Tibial nerve (tissue), 4 donors: ENCODE data around the gene UBE2H. TPM values are rescaled to one million over a fixed set of nuclear protein-coding genes. Genes with fewer than 3 reads are reported as not detected.

Experiments used
- DNase-seq, 2 donors: peaks; one replicate each; pipeline ENCODE4 v3.0.0-alpha.2; 2019; ENCODE audit warnings: low spot score in 2 of 2
- H3K27ac ChIP-seq, 4 donors: fragments of 200-600 bp; sonication (generic) in 3 of 4; one replicate each; pipeline ENCODE4 v1.5.1; 2017 to 2019; ENCODE audit warnings: mild to moderate bottlenecking in 1 of 4
- H3K27me3 ChIP-seq, 2 donors: fragments of 200-600 bp; sonication (generic) in 1 of 2; one replicate each; pipeline versions ENCODE4 v1.5.1 to v1.6.0; 2017 to 2019
- H3K36me3 ChIP-seq, 3 donors: fragments of 200-600 bp; sonication (generic); one replicate each; pipeline ENCODE4 v1.5.1; 2018 to 2019
- H3K4me1 ChIP-seq, 4 donors: fragments of 200-600 bp; sonication (generic) in 3 of 4; one replicate each; pipeline ENCODE4 v1.5.1; 2017 to 2019
- H3K4me3 ChIP-seq, 4 donors: fragments of 200-600 bp; sonication (generic) in 3 of 4; one replicate each; pipeline ENCODE4 v1.5.1; 2017 to 2019; ENCODE audit warnings: mild to moderate bottlenecking in 1 of 4, moderate library complexity in 1 of 4
- H3K9me3 ChIP-seq, 4 donors: fragments of 200-600 bp; sonication (generic) in 3 of 4; one replicate each; pipeline ENCODE4 v1.5.1; 2017 to 2019
- EP300 ChIP-seq, 2 donors: sonication (generic); formaldehyde crosslinking; IDR thresholded peaks; one replicate each; pipeline ENCODE4 v1.6.1; 2017; ENCODE audit warnings: antibody characterized with exemption in 2 of 2, mild to moderate bottlenecking in 1 of 2
- POLR2A ChIP-seq, 2 donors: fragments of 450-650 bp; IDR thresholded peaks; one replicate each; pipeline ENCODE4 v1.6.1; 2017; ENCODE audit warnings: antibody characterized with exemption in 2 of 2, mild to moderate bottlenecking in 2 of 2, moderate library complexity in 2 of 2
- WGBS, 2 donors: methylation state at CpG; one replicate each; pipeline ENCODE4 v1.1.5; 2018; 5-methylcytosine and 5-hydroxymethylcytosine counted together
- small RNA-seq: library from RNA; depleted of rRNA; stranded (forward); fragments of <200 nt; gene quantifications from one replicate; pipeline ENCODE3, GENCODE V24; 2016
- total RNA-seq, 4 donors: library from RNA; depleted of rRNA; stranded (reverse); fragments of >200 nt; gene quantifications; one replicate each; pipeline ENCODE4 v1.1.0, GENCODE V29; 2016
- TF ChIP-seq, protein P1 (sequence below), 5 experiments: fragments of 200-600 bp in 3 of 5; fragments of 450-650 bp in 2 of 5; sonication (generic) in 3 of 5; IDR thresholded peaks; one replicate each; pipeline ENCODE4 v1.5.1; 2016 to 2019; ENCODE audit warnings: antibody characterized with exemption in 5 of 5, mild to moderate bottlenecking in 3 of 5, moderate library complexity in 2 of 5

The UBE2H gene
- total RNA-seq, 4 donors from 2014 or later: 69.6 to 92.3 (median 80.9) TPM

DNA sequence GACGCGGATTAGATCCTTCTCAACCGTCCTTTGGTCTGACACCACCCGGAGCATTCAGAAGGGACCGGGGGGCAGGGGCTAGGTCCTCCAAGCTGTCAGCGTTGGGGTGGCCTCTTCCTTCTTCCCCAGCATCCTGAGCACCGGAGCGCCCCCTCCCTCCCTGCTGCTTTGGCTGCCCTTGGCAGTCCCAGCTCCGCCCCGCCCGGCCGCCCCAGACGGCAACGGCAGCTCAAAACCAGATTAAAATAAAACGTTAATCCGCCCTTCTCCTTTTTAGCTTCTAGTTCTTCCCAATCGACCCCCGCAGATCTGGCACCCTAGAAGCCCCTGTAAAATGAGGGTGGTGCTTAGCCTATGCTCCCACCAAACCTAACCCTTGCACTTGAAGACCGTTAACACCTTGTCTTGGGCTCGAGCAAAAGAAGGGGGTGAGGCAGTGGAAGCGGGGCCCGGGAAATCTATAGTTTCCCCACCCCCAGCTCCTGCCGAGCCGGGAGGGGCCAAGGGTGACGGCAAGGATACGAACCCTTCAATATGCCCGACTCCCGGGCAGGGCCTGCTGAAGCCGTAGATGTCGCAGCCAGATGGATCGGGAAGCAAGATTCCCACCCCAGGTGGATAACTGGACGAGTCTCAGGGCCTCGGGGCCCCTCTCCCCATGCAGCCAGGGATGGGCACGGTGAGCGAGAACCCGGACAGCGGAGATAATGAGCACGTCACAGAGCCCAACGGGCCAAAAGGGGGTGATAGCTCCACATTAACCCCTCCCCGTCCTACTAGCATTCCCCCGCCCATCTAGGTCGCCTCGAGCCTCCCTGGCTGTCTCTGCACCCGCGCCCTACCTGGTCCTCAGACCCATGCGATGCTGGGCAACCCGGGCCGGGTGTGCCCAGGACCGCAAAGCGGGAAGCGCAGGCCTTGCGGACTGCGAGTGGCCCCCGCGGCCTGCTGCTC lies 171.5 kb downstream of the UBE2H start:
- Histone ChIP-seq H3K36me3 (no peaks in the 10 kb centered on the region), H3K4me3 (peak overlapping the region in 2 of 4 donors; percentile 44 to 48), H3K27me3 (peaks cover 13 to 100% of the 10 kb centered on the region in 2 donors), H3K27ac (no peak overlapping the region), H3K4me1 (peaks cover 0 to 80% (median 57%) of the 10 kb centered on the region in 4 donors), H3K9me3 (no peaks in the 10 kb centered on the region)
- WGBS, 2 donors: 1% methylated on average over 30 to 47 of the region's 55 CpGs
- TF ChIP-seq, protein P1, sequence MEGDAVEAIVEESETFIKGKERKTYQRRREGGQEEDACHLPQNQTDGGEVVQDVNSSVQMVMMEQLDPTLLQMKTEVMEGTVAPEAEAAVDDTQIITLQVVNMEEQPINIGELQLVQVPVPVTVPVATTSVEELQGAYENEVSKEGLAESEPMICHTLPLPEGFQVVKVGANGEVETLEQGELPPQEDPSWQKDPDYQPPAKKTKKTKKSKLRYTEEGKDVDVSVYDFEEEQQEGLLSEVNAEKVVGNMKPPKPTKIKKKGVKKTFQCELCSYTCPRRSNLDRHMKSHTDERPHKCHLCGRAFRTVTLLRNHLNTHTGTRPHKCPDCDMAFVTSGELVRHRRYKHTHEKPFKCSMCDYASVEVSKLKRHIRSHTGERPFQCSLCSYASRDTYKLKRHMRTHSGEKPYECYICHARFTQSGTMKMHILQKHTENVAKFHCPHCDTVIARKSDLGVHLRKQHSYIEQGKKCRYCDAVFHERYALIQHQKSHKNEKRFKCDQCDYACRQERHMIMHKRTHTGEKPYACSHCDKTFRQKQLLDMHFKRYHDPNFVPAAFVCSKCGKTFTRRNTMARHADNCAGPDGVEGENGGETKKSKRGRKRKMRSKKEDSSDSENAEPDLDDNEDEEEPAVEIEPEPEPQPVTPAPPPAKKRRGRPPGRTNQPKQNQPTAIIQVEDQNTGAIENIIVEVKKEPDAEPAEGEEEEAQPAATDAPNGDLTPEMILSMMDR (IDR thresholded peaks at IDR 0.05): no peak
- TF ChIP-seq POLR2A (IDR thresholded peaks at IDR 0.05) (no peak), EP300 (IDR thresholded peaks at IDR 0.05) (no peak)
- DNase-seq: no peak

Small RNA genes lying within 50 kb of the gene (small RNA-seq; reads per million reads assigned to genes)
- not detected for gene RF00019

Other genes with a start within 250 kb of the UBE2H start
- 10 to 100 TPM; 12.0 to 17.6 (median 14.6) TPM for gene ZC3HC1, start 98.4 kb upstream of the UBE2H start, total RNA-seq
- gene KLHDC10, start 117.6 kb upstream of the UBE2H start, total RNA-seq: 10 to 100 TPM; 19.0 to 30.8 (median 21.4) TPM